ENCODE data around the gene BIVM. TPM values are rescaled to one million over a fixed set of nuclear protein-coding genes. Genes with fewer than 3 reads are reported as not detected.

BIVM gene
- polyA plus RNA-seq (2012; rRNA removed), result 8.8 and 12.8 TPM in 2 replicates
- 12.7 and 14.6 TPM in 2 replicates for polyA plus RNA-seq (2012; cell fraction: cytosol; rRNA removed)
- 19.2 and 30.1 TPM in 2 replicates for polyA plus RNA-seq (2012; cell fraction: nucleus; rRNA removed)

GRCh38 chr13:102798581-102799425 lies at the start of gene BIVM, which contains the start of gene POGLUT2:
TSS of gene BIVM (plus strand) at chr13:102799119. CDS start at chr13:102807268, 8,149 bp downstream.
TSS of gene POGLUT2 (minus strand) at chr13:102798976. CDS start at chr13:102798670, 306 bp downstream.
- Histone ChIP-seq H3K4me1 (ENCODE audit: control insufficient read depth in 1 of 2, insufficient read depth in 2 of 2, low read depth in 1 of 2, low read length in 1 of 2) (peaks cover 0 to 8% of the 10 kb centered on the region in 2 experiments; a peak in 2 of 4 replicates), H3K9me2 (no peaks in the 10 kb centered on the region), H3K9ac (peak within 1 kb of the TSS; percentile 75), H3K9me3 (no peaks in the 10 kb centered on the region), H3K4me3 (ENCODE audit: low read depth in 2 of 2, low read length in 1 of 2) (peak within 1 kb of the TSS; percentile 81 to 86), H3K79me2 (ENCODE audit: insufficient read depth) (peaks cover 54% of the 10 kb centered on the region), H3K27ac (ENCODE audit: low read depth in 2 of 2, low read length in 1 of 2) (peak within 1 kb of the TSS; percentile 61 to 79; a peak in 3 of 4 replicates), H3K36me3 (replicated peaks in 1 of 2; ENCODE audit: control insufficient read depth in 1 of 2, insufficient read depth in 2 of 2, low read length in 1 of 2) (peaks cover 0 to 4% of the 10 kb centered on the region in 2 experiments), H4K20me1 (ENCODE audit: insufficient read depth) (no peaks in the 10 kb centered on the region), H3K27me3 (ENCODE audit: insufficient read depth) (no peaks in the 10 kb centered on the region), H3F3A (replicated peaks; ENCODE audit: insufficient read depth) (no peaks in the 10 kb centered on the region), H3K4me2 (peak within 1 kb of the TSS; percentile 95), H2AFZ (ENCODE audit: low read depth) (peak within 1 kb of the TSS; percentile 99)
- TF ChIP-seq FOXJ3 (CRISPR knock-in tag; IDR thresholded peaks at IDR 0.05) (no peak), FOSL2 (IDR thresholded peaks at IDR 0.05; ENCODE audit: borderline replicate concordance, low read depth) (no peak), USF2 (IDR thresholded peaks at IDR 0.05; ENCODE audit: borderline replicate concordance, low read depth, low read length) (0 out of 2 replicates have a peak, but pooled peaks have one; percentile 36), USF1 (IDR thresholded peaks at IDR 0.05; ENCODE audit: borderline replicate concordance, low read depth) (peak; percentile 79; the same call in 1 of the 2 replicates), RCOR1 (IDR thresholded peaks at IDR 0.05; ENCODE audit: low read length) (0 out of 2 replicates have a peak, but pooled peaks have one; percentile 25), JUND (IDR thresholded peaks at IDR 0.05) (no peak), POLR2AphosphoS5 (IDR thresholded peaks at IDR 0.05; ENCODE audit: low read depth, low read length) (peak; percentile 69), MXI1 (IDR thresholded peaks at IDR 0.05; ENCODE audit: low read depth, low read length) (peak; percentile 86), CHD2 (IDR thresholded peaks at IDR 0.05; ENCODE audit: low read length, partially characterized antibody) (peak; percentile 90), TAF1 (IDR thresholded peaks at IDR 0.05; ENCODE audit: borderline replicate concordance, low read depth, low read length) (peak; percentile 60), MAX (IDR thresholded peaks at IDR 0.05; ENCODE audit: low read depth) (peak; percentile 44), IRF3 (IDR thresholded peaks at IDR 0.05; ENCODE audit: low read depth, low read length) (peak; percentile 88), ELF1 (IDR thresholded peaks at IDR 0.05) (peak; percentile 72; the same call in 1 of the 2 replicates), GABPA (IDR thresholded peaks at IDR 0.05; ENCODE audit: low read depth) (peak; percentile 52; the same call in 1 of the 2 replicates), FOXM1 (IDR thresholded peaks at IDR 0.05; ENCODE audit: low read depth) (no peak), NRF1 (IDR thresholded peaks at IDR 0.05; ENCODE audit: low read depth, low read length) (peak; percentile 26; the same call in 1 of the 2 replicates), NFIC (IDR thresholded peaks at IDR 0.05; ENCODE audit: borderline replicate concordance) (no peak), SIN3A (IDR thresholded peaks at IDR 0.05; ENCODE audit: borderline replicate concordance, low read depth, low read length) (peak; percentile 25; the same call in 1 of the 2 replicates)
- CTCF ChIA-PET, result interaction anchor here (0.6 to 1.9 kb wide), 9 partner anchors 25 to 1654 kb away, joined by 3 to 8 read pairs (median 5); partner anchors contain the start of genes ERCC5 and TEX30
- DNase-seq, result peak; percentile 98
- POLR2A ChIA-PET, result interaction anchor here (0.6 to 1.2 kb wide), 2 partner anchors 14 to 202 kb away, joined by 3 to 4 read pairs; partner anchors contain the start of gene TPP2
- 0% methylated on average over 37 of the region's 72 CpGs for WGBS (ENCODE audit: low lambda C conversion rate)

All from SK-N-SH (cell line).